ENCODE data around the gene AGPAT2.

Gene AGPAT2

GRCh38 chr9:136671646-136672430 is 15.4 kb downstream of the AGPAT2 start (continued):
- TF ChIP-seq ZFP30 (CRISPR knock-in tag; IDR thresholded peaks at IDR 0.05) (no peak), RARB (CRISPR knock-in tag; IDR thresholded peaks at IDR 0.05) (no peak), ZNF70 (CRISPR knock-in tag; IDR thresholded peaks at IDR 0.05) (no peak), CSDC2 (CRISPR knock-in tag; IDR thresholded peaks at IDR 0.05) (no peak), ESRRG (CRISPR knock-in tag; IDR thresholded peaks at IDR 0.05) (no peak), TOX (CRISPR knock-in tag; IDR thresholded peaks at IDR 0.05; ENCODE audit: borderline replicate concordance) (no peak), BACH2 (CRISPR knock-in tag; IDR thresholded peaks at IDR 0.05; ENCODE audit: borderline replicate concordance) (no peak), PPARA (CRISPR knock-in tag; IDR thresholded peaks at IDR 0.05; ENCODE audit: borderline replicate concordance) (no peak), ZNF565 (CRISPR knock-in tag; conservative IDR thresholded peaks at IDR 0.05; ENCODE audit: low read depth) (no peak), TCF4 (CRISPR knock-in tag; IDR thresholded peaks at IDR 0.05; ENCODE audit: borderline replicate concordance) (no peak), ZC3H10 (CRISPR knock-in tag; IDR thresholded peaks at IDR 0.05) (no peak), CSRNP3 (CRISPR knock-in tag; IDR thresholded peaks at IDR 0.05) (no peak)

GRCh38 chr9:136671254-136671614 is 16.0 kb downstream of the AGPAT2 start:
- no peak for ATAC-seq
- TF ChIP-seq RARB (CRISPR knock-in tag; IDR thresholded peaks at IDR 0.05) (no peak), TSHZ2 (CRISPR knock-in tag; IDR thresholded peaks at IDR 0.05) (no peak), TOX (CRISPR knock-in tag; IDR thresholded peaks at IDR 0.05; ENCODE audit: borderline replicate concordance) (no peak), ZNF565 (CRISPR knock-in tag; conservative IDR thresholded peaks at IDR 0.05; ENCODE audit: low read depth) (no peak), TCF4 (CRISPR knock-in tag; IDR thresholded peaks at IDR 0.05; ENCODE audit: borderline replicate concordance) (no peak), GLIS3 (CRISPR knock-in tag; IDR thresholded peaks at IDR 0.05) (no peak), ZNF70 (CRISPR knock-in tag; IDR thresholded peaks at IDR 0.05) (no peak), ZFP3 (CRISPR knock-in tag; IDR thresholded peaks at IDR 0.05) (no peak), SNAI2 (CRISPR knock-in tag; IDR thresholded peaks at IDR 0.05) (no peak), POU6F1 (CRISPR knock-in tag; IDR thresholded peaks at IDR 0.05; ENCODE audit: borderline replicate concordance, low read depth) (no peak), ZC3H10 (CRISPR knock-in tag; IDR thresholded peaks at IDR 0.05) (no peak), ESRRG (CRISPR knock-in tag; IDR thresholded peaks at IDR 0.05) (no peak), CSDC2 (CRISPR knock-in tag; IDR thresholded peaks at IDR 0.05) (no peak), OSR1 (CRISPR knock-in tag; IDR thresholded peaks at IDR 0.05) (no peak), ISL1 (CRISPR knock-in tag; IDR thresholded peaks at IDR 0.05) (no peak), BACH2 (CRISPR knock-in tag; IDR thresholded peaks at IDR 0.05; ENCODE audit: borderline replicate concordance) (no peak), CREB5 (CRISPR knock-in tag; IDR thresholded peaks at IDR 0.05; ENCODE audit: low read depth) (no peak)

- no peak for ATAC-seq
- TF ChIP-seq RARB (CRISPR knock-in tag; IDR thresholded peaks at IDR 0.05) (no peak), ESRRG (CRISPR knock-in tag; IDR thresholded peaks at IDR 0.05) (no peak), PPARA (CRISPR knock-in tag; IDR thresholded peaks at IDR 0.05; ENCODE audit: borderline replicate concordance) (no peak), PATZ1 (CRISPR knock-in tag; IDR thresholded peaks at IDR 0.05; ENCODE audit: borderline replicate concordance) (no peak), ZFP3 (CRISPR knock-in tag; IDR thresholded peaks at IDR 0.05) (no peak), ZNF70 (CRISPR knock-in tag; IDR thresholded peaks at IDR 0.05) (no peak), ARNTL (CRISPR knock-in tag; IDR thresholded peaks at IDR 0.05; ENCODE audit: borderline replicate concordance, low read depth) (no peak), OSR1 (CRISPR knock-in tag; IDR thresholded peaks at IDR 0.05) (no peak), ZNF8 (CRISPR knock-in tag; IDR thresholded peaks at IDR 0.05) (no peak), BACH2 (CRISPR knock-in tag; IDR thresholded peaks at IDR 0.05; ENCODE audit: borderline replicate concordance) (no peak), SNAI2 (CRISPR knock-in tag; IDR thresholded peaks at IDR 0.05) (no peak), ZNF565 (CRISPR knock-in tag; conservative IDR thresholded peaks at IDR 0.05; ENCODE audit: low read depth) (no peak), POU6F1 (CRISPR knock-in tag; IDR thresholded peaks at IDR 0.05; ENCODE audit: borderline replicate concordance, low read depth) (no peak), ISL1 (CRISPR knock-in tag; IDR thresholded peaks at IDR 0.05) (no peak), ZFP30 (CRISPR knock-in tag; IDR thresholded peaks at IDR 0.05) (no peak), CSDC2 (CRISPR knock-in tag; IDR thresholded peaks at IDR 0.05) (no peak)
Observed at GRCh38 chr9:136670576-136671253, 16.5 kb downstream of the AGPAT2 start.

Data from SK-N-SH treated with all-trans-retinoic acid at 6 μM for 48 hours (cell line).